HL-60 (cell line): Measurements from ENCODE around the gene CACNA1G.

Source experiments
- POLR2AphosphoS5 ChIP-seq: IDR thresholded peaks from 2 replicates; pipeline ENCODE4 v1.6.1; 2012; ENCODE audit warnings: low read depth
- TF ChIP-seq, protein P1 (sequence below): IDR thresholded peaks from one replicate; pipeline ENCODE4 v1.5.1; 2011; ENCODE audit warnings: low read length, control low read depth, inconsistent platforms; ENCODE audit not compliant: insufficient read depth
- TF ChIP-seq, protein P2 (sequence below): IDR thresholded peaks from 2 replicates; pipeline ENCODE4 v1.6.1; 2012; ENCODE audit warnings: low read depth; ENCODE audit not compliant: insufficient replicate concordance

DNA sequence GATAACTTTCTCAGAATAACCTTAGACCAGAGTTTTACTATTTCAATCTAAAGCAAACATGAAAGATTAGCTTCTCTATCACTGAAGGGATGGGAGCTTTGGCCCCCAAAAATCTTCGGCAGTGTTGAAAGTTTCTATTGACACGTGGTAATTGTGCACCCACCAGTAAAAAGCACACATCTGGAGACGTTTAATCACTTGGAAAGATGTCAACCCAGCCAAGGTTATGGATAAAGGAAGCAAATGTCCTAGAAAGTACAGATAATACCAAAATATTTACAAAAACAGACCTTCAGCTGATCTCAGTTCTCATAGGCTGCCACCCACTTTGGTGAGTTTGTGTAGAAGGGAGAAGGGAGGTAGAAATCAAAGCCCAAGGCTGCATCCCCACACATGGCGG lies 47.0 kb upstream of the CACNA1G start:
- TF ChIP-seq, protein P1, sequence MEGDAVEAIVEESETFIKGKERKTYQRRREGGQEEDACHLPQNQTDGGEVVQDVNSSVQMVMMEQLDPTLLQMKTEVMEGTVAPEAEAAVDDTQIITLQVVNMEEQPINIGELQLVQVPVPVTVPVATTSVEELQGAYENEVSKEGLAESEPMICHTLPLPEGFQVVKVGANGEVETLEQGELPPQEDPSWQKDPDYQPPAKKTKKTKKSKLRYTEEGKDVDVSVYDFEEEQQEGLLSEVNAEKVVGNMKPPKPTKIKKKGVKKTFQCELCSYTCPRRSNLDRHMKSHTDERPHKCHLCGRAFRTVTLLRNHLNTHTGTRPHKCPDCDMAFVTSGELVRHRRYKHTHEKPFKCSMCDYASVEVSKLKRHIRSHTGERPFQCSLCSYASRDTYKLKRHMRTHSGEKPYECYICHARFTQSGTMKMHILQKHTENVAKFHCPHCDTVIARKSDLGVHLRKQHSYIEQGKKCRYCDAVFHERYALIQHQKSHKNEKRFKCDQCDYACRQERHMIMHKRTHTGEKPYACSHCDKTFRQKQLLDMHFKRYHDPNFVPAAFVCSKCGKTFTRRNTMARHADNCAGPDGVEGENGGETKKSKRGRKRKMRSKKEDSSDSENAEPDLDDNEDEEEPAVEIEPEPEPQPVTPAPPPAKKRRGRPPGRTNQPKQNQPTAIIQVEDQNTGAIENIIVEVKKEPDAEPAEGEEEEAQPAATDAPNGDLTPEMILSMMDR, result no peak
- TF ChIP-seq, protein P2, sequence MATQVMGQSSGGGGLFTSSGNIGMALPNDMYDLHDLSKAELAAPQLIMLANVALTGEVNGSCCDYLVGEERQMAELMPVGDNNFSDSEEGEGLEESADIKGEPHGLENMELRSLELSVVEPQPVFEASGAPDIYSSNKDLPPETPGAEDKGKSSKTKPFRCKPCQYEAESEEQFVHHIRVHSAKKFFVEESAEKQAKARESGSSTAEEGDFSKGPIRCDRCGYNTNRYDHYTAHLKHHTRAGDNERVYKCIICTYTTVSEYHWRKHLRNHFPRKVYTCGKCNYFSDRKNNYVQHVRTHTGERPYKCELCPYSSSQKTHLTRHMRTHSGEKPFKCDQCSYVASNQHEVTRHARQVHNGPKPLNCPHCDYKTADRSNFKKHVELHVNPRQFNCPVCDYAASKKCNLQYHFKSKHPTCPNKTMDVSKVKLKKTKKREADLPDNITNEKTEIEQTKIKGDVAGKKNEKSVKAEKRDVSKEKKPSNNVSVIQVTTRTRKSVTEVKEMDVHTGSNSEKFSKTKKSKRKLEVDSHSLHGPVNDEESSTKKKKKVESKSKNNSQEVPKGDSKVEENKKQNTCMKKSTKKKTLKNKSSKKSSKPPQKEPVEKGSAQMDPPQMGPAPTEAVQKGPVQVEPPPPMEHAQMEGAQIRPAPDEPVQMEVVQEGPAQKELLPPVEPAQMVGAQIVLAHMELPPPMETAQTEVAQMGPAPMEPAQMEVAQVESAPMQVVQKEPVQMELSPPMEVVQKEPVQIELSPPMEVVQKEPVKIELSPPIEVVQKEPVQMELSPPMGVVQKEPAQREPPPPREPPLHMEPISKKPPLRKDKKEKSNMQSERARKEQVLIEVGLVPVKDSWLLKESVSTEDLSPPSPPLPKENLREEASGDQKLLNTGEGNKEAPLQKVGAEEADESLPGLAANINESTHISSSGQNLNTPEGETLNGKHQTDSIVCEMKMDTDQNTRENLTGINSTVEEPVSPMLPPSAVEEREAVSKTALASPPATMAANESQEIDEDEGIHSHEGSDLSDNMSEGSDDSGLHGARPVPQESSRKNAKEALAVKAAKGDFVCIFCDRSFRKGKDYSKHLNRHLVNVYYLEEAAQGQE, result no peak
- TF ChIP-seq POLR2AphosphoS5, result no peak
